SU-DHL-6 (cell line): Measurements from ENCODE around the gene ADD1.

ENCODE experiments used
- EZH2phosphoT487 ChIP-seq: fragments of 200-600 bp; sonication (generic), shearing (Covaris generic); conservative IDR thresholded peaks from 2 replicates; pipeline ENCODE4 v1.6.1; 2018; ENCODE audit warnings: mild to moderate bottlenecking, antibody characterized with exemption, low read length, moderate library complexity, mixed read lengths
- TF ChIP-seq, protein P1 (sequence below): fragments of 200-600 bp; sonication (generic); IDR thresholded peaks from one replicate; pipeline ENCODE4 v1.5.1; 2017; ENCODE audit warnings: antibody characterized with exemption, mild to moderate bottlenecking, low read length, moderate library complexity; ENCODE audit not compliant: insufficient read depth, poor library complexity, severe bottlenecking

DNA sequence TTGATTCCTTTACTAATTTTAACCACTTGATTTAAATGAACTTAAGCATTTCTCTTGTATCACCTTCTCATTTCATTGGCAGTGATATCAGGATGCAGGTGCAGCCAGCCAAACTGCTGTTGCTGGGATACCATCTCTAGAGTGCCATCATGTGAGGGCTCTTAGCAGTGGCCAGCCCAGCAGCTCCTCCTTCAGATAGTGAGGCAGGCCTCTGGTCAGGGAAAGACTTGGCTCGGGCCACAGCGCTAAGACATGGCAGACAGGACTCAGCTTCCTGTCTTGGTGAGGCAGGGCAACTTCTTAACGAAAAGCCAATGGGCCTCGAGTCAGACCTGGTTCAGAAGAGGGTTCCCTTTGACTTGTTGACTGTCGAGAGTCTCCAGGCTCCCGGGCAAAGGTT is 69.5 kb downstream of the ADD1 start:
- TF ChIP-seq, protein P1, sequence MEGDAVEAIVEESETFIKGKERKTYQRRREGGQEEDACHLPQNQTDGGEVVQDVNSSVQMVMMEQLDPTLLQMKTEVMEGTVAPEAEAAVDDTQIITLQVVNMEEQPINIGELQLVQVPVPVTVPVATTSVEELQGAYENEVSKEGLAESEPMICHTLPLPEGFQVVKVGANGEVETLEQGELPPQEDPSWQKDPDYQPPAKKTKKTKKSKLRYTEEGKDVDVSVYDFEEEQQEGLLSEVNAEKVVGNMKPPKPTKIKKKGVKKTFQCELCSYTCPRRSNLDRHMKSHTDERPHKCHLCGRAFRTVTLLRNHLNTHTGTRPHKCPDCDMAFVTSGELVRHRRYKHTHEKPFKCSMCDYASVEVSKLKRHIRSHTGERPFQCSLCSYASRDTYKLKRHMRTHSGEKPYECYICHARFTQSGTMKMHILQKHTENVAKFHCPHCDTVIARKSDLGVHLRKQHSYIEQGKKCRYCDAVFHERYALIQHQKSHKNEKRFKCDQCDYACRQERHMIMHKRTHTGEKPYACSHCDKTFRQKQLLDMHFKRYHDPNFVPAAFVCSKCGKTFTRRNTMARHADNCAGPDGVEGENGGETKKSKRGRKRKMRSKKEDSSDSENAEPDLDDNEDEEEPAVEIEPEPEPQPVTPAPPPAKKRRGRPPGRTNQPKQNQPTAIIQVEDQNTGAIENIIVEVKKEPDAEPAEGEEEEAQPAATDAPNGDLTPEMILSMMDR, result no peak
- no peak for TF ChIP-seq EZH2phosphoT487
